Esophagus squamous epithelium (tissue), 4 donors: ENCODE results near the gene TLE5.

ENCODE experiments used
- POLR2A ChIP-seq, 4 donors: fragments of 450-650 bp; IDR thresholded peaks; one replicate each; pipeline ENCODE4 v1.6.1; 2017; ENCODE audit warnings: antibody characterized with exemption in 4 of 4, mild to moderate bottlenecking in 4 of 4, moderate library complexity in 3 of 4
- TF ChIP-seq, protein P1 (sequence below), 6 experiments: fragments of 450-650 bp in 4 of 6; fragments of 200-600 bp in 2 of 6; sonication (generic) in 2 of 6; IDR thresholded peaks; one replicate each; pipeline ENCODE4 v1.5.1; 2016 to 2019; ENCODE audit warnings: antibody characterized with exemption in 6 of 6, mild to moderate bottlenecking in 4 of 6, moderate library complexity in 4 of 6

DNA sequence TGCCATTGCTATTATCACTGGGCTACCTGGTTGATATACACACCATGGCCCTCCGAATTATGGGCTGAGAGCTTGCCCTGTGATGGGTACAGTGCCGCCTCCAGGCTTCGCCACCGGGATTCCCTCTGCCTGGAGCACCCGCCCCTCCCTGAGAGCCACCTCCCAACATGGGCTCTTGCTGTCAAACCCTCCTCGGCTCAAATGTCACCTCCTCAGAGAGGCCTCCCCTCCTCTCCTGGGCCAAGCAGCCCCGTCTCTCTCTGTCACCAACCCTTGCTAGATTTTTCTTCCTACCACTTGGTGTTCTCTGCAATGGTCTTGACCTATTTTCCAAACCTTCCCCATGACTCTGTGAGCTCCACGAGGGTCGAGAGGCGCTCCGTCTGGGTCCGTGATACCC lies 21.0 kb downstream of the TLE5 start:
- TF ChIP-seq, protein P1, sequence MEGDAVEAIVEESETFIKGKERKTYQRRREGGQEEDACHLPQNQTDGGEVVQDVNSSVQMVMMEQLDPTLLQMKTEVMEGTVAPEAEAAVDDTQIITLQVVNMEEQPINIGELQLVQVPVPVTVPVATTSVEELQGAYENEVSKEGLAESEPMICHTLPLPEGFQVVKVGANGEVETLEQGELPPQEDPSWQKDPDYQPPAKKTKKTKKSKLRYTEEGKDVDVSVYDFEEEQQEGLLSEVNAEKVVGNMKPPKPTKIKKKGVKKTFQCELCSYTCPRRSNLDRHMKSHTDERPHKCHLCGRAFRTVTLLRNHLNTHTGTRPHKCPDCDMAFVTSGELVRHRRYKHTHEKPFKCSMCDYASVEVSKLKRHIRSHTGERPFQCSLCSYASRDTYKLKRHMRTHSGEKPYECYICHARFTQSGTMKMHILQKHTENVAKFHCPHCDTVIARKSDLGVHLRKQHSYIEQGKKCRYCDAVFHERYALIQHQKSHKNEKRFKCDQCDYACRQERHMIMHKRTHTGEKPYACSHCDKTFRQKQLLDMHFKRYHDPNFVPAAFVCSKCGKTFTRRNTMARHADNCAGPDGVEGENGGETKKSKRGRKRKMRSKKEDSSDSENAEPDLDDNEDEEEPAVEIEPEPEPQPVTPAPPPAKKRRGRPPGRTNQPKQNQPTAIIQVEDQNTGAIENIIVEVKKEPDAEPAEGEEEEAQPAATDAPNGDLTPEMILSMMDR (IDR thresholded peaks at IDR 0.05): no peak
- no peak for TF ChIP-seq POLR2A (IDR thresholded peaks at IDR 0.05)
